ENCODE measurements around the gene KSR2. TPM values are rescaled to one million over a fixed set of nuclear protein-coding genes. Genes with fewer than 3 reads are reported as not detected.

Gene KSR2
- polyA plus RNA-seq, 1 donor from 2014 or later = not detected

DNA sequence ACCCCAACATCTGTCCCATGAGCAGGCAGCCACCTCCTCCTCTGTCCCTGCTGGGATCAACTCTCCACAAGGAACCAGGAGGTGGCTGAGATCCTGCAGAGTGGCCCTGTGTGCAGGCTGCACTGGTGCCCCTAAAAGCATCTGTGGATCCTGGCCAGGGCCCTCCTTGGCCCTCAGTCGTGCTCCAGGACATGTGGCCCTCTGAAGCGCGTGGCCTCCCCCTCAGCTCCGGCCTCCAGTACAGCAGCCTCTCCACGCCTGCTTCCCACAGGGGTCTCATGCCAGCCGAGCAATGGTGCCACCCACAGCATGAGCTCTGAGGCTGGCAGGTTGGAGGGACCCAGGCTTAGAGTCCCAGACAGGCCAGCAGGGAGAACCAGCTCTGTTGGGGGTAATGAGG, 530.0 kb downstream of the KSR2 start:
- peaks cover 0 to 2% (median 0%) of the 10 kb centered on the region in 3 donors for H3K9me3 Mint-ChIP-seq
- peaks cover 3% of the 10 kb centered on the region for H3K27me3 Mint-ChIP-seq
- H3K4me1 Mint-ChIP-seq = no peaks in the 10 kb centered on the region
- no peaks in the 10 kb centered on the region for H3K36me3 Mint-ChIP-seq
- H3K27ac Mint-ChIP-seq = no peak overlapping the region
- H3K4me3 Mint-ChIP-seq = no peak overlapping the region

DNA sequence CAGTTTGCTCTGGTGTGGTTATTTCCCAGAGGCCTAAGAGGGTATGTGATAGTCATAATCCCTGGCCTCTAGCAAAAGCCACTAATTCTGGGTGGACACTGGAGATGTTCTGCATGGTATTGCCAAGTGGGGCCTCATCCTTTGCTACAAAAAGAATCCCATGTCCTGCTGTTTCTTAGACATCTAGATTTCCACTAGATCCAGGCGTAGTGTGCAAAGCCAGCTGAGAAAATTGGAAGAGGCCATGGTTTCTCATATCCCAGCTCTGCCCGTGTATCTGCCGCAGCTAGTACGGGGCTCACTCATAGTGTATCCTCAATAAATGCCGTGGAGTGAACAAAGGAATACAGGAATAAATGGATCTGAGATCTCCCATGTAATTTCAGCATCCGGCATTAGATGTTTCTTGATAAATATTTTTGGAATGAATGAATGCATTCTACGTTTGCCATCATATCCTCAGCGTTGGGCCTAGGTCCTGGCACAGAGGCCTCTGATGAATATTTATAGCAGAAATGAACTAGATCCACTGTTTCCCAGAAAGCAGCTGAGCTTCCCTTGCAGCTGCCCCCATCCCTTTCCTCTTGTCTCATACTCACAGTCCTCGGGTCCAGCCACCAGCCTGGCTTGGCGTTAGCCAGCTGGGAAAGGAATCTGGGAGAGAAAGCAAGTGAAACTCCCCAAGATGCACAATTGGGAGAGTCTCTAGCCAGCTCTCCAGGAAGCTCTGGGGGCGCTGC, 531.1 kb downstream of the KSR2 start:
- Mint-ChIP-seq H3K4me3 (no peak overlapping the region), H3K27ac (no peak overlapping the region), H3K4me1 (no peaks in the 10 kb centered on the region), H3K27me3 (peaks cover 3% of the 10 kb centered on the region), H3K9me3 (peaks cover 0 to 2% (median 0%) of the 10 kb centered on the region in 3 donors), H3K36me3 (no peaks in the 10 kb centered on the region)

DNA sequence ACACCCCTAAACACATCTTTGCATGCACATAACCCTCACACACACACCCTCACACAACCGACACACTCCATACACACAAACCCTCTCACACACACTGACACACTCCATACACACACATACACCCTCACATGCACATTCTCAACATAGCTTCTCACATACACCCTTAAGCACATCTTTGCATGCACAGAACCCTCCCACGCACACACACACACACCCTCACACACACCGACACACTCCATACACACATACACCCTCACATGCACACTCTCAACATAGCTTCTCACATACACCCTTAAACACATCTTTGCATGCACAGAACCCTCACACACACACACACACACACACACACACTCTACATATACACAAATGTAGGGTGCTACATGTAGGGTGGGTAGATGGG, 534.9 kb downstream of the KSR2 start:
- Mint-ChIP-seq H3K27ac (no peak overlapping the region), H3K36me3 (no peaks in the 10 kb centered on the region), H3K9me3 (no peaks in the 10 kb centered on the region), H3K4me3 (no peak overlapping the region), H3K27me3 (peaks cover 3% of the 10 kb centered on the region), H3K4me1 (no peaks in the 10 kb centered on the region)

DNA sequence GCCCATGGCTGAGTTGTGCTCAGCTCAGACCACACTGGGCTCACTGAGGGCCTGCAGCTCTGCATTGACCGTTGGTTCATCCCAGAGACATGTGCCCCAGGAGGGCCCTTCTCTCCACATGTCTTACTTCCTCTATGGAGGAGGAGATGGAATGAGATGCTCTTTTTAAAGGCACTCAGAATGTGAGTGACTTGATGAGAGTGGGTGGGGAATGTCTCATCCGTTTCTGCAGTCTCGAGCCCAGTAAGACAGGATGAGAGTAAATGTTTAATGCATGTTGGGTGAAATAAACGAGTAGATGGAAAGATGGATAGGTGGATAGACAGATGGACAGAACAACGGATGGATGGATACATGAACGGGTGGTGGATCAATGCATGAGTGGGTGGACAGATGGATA, 538.5 kb downstream of the KSR2 start:
- H3K9me3 Mint-ChIP-seq = peaks cover 0 to 4% (median 0%) of the 10 kb centered on the region in 3 donors
- H3K27ac Mint-ChIP-seq = no peak overlapping the region
- H3K4me1 Mint-ChIP-seq = no peaks in the 10 kb centered on the region
- H3K27me3 Mint-ChIP-seq = no peaks in the 10 kb centered on the region
- H3K36me3 Mint-ChIP-seq = no peaks in the 10 kb centered on the region
- H3K4me3 Mint-ChIP-seq = no peak overlapping the region

DNA sequence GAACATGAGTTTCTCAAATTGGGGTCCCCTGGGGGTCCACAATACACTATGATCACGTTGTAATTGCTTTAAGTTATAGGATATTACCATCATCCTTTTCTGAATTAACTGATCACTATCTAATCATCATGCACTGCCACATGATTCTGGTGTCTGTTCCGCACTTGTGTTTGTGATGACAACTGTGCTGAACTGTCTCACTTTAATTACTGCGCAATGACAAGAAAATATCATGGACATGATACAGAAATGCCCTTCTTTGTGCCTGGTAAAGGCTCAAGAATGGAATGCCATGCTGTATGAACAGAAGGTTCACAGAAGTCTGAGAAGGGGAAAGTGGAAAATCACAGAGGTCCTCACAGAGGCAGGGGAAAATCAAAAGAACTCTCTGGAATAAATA, 541.6 kb downstream of the KSR2 start:
- no peak overlapping the region for H3K27ac Mint-ChIP-seq
- H3K36me3 Mint-ChIP-seq = no peaks in the 10 kb centered on the region
- peaks cover under 1 to 6% (median 4%) of the 10 kb centered on the region in 3 donors for H3K9me3 Mint-ChIP-seq
- H3K4me1 Mint-ChIP-seq = no peaks in the 10 kb centered on the region
- H3K27me3 Mint-ChIP-seq = peaks cover 3% of the 10 kb centered on the region
- H3K4me3 Mint-ChIP-seq = no peak overlapping the region

DNA sequence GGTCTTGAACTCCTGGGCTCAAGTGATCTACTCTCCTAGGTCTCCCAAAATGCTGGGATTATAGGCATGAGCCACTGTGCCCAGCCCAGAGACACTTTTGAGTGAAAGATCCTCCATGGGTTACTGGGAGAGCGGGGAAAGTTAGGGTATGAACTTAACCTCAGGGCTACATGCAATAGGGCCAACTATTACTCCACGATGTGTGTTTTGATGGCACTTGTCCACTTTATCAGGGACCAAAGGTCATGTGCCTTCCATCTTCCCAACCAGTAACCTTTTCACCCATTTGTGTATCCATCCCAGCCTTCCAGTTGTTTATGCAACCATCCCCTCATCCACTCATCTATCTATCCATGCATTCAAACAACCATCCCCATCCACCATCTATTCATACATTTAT, 546.8 kb downstream of the KSR2 start:
- Mint-ChIP-seq H3K4me3 (no peak overlapping the region), H3K27ac (no peak overlapping the region), H3K4me1 (no peaks in the 10 kb centered on the region), H3K27me3 (peaks cover 3% of the 10 kb centered on the region), H3K9me3 (peaks cover 4 to 15% (median 8%) of the 10 kb centered on the region in 3 donors), H3K36me3 (no peaks in the 10 kb centered on the region)

DNA sequence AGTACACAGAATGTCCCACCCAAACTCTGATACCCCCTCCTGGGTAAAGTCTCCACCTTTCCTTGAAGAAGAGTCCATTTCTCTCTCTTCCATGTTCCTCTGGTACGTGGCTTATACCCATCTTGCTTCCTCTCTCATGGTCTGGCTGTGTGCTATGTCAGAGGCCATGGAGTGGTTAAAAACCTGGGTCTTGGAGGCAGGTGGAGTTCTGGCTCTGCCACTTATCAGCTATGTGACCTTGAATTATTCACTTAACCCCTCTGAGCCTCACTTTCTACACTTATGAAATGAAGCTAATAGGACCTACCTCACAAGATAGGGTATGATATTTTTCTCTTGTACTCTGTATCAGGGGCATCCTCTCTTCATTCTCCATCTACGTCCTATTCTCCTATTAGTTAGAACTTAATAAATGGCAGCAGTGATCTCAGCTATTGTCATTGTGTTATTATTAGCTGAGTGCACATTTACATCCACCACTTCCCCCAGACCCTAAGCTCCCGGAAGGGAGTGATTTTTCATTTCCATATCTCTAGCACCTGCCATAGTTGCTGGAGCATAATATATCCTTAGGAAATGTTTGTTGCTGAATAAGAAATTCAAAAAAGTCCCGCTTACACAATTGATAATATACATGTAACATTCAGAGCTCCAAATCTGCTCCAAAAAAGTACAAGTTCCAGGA, 547.6 kb downstream of the KSR2 start:
- no peak overlapping the region for H3K27ac Mint-ChIP-seq
- peaks cover 4 to 15% (median 8%) of the 10 kb centered on the region in 3 donors for H3K9me3 Mint-ChIP-seq
- no peaks in the 10 kb centered on the region for H3K36me3 Mint-ChIP-seq
- H3K27me3 Mint-ChIP-seq = peaks cover 3% of the 10 kb centered on the region
- no peak overlapping the region for H3K4me3 Mint-ChIP-seq
- no peaks in the 10 kb centered on the region for H3K4me1 Mint-ChIP-seq

DNA sequence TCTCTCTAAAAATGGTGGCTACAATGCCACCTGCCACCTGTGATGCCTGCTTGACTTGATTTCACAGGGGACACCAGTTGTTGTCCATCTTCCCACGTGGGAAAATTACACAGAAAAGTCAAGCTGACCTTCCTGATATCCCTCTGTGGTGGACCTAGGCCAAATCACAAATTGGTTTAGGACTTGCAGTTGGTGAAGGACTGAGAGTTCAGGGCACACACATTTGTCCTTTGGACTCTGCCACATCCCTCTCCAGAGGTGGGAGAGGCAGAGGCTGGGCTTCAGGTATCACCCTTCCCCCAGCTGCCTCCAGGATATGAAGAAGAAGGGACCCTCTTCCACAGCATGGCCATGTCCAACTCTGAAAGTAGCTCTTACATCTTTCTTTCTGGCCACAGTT, 551.8 kb downstream of the KSR2 start:
- Mint-ChIP-seq H3K4me3 (no peak overlapping the region), H3K9me3 (peaks cover 2 to 9% (median 5%) of the 10 kb centered on the region in 3 donors), H3K36me3 (no peaks in the 10 kb centered on the region), H3K4me1 (no peaks in the 10 kb centered on the region), H3K27ac (no peak overlapping the region), H3K27me3 (peaks cover 2% of the 10 kb centered on the region)

DNA sequence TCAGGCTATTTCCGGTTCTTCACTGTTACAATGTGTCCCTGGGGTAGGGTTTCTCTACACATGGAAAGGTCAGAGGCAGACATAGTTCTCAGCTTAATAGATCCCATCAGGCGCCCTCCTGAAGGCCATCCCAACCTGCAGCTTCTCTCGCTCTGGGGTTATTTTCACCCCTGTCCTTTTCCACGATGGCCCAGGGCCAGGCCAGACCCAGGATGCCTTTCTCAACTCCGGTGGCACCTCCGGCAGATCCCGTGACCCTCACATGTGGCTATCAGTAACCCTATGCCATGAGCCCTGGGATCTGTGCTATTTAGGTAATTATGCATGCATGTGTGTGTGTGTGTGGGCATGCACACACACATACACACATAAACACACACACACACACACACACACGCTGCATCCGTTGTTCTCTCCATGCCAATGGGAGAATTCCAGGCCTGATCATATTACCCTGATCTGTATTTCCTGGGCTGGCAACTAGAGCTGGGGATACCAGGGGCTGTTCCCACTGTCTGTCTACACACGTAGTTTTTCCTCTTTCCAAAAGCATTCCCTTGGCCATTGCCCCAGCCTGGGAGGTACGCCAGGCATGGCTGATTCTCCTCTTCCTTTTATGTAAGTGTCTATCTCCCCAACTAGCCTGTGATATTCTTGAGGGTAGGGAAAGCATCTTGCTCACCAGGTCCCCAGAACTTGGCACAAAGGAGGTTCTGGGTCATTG, 556.2 kb downstream of the KSR2 start:
- no peaks in the 10 kb centered on the region for H3K36me3 Mint-ChIP-seq
- peaks cover 0 to 3% (median 0%) of the 10 kb centered on the region in 3 donors for H3K9me3 Mint-ChIP-seq
- peaks cover 2% of the 10 kb centered on the region for H3K27me3 Mint-ChIP-seq
- no peaks in the 10 kb centered on the region for H3K4me1 Mint-ChIP-seq
- H3K4me3 Mint-ChIP-seq = no peak overlapping the region
- H3K27ac Mint-ChIP-seq = peak overlapping the region in 1 of 3 donors; percentile 52

DNA sequence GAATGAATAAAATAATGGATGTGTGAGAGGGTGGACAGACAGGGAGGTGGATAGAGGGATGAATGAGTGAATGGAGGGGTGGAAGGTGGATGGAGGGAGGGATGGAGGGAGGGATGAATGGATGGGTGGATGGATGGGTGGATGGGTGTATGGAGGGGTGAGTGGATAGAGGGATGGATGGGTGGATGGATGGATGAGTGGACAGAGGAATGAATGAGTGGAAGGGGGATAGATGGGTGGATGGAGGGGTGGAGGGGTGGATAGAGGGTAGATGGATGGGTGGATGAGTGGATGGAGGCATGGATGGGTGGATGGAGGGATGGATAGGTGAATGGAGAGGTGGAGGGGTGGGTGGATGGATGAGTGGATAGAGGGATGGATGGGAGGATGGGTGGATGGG, 559.5 kb downstream of the KSR2 start:
- Mint-ChIP-seq H3K4me3 (no peak overlapping the region), H3K4me1 (no peaks in the 10 kb centered on the region), H3K27me3 (peaks cover 2% of the 10 kb centered on the region), H3K9me3 (peaks cover 0 to 3% (median 1%) of the 10 kb centered on the region in 3 donors), H3K27ac (no peak overlapping the region), H3K36me3 (no peaks in the 10 kb centered on the region)

DNA sequence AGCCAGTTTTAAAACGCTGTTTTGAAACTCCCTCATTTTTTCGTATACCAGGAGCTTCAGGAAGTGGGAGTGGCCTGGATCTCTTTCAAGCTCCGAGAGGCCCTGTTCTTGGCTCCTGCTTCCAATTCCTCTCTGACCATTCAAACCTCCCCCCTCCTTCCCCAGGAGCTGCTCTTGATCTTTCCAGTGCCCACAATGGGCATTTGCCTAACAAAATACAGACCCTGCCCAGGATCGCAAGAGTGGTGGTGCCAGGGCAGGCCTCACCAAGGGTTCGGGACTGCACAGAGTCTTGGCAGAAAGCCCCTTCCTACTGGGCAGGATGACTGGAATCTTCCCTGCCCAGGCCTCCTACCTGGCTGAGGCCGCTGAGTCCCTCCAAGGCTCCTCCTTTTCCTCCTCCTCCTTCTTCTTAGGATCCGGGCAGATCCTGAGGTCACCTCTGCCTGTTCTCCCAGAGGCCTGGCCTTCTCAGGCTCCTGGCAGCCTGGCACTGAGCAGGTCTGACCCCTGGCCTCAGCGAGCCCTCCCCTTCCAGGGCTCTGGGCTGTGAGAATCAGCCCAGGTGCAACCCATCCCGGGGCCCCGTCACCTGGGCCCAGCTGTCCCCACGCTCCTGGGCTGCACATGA, 560.5 kb downstream of the KSR2 start:
- Mint-ChIP-seq H3K4me3 (no peak overlapping the region), H3K9me3 (peaks cover 0 to 1% (median 0%) of the 10 kb centered on the region in 3 donors), H3K27me3 (no peaks in the 10 kb centered on the region), H3K27ac (no peak overlapping the region), H3K4me1 (no peaks in the 10 kb centered on the region), H3K36me3 (no peaks in the 10 kb centered on the region)

DNA sequence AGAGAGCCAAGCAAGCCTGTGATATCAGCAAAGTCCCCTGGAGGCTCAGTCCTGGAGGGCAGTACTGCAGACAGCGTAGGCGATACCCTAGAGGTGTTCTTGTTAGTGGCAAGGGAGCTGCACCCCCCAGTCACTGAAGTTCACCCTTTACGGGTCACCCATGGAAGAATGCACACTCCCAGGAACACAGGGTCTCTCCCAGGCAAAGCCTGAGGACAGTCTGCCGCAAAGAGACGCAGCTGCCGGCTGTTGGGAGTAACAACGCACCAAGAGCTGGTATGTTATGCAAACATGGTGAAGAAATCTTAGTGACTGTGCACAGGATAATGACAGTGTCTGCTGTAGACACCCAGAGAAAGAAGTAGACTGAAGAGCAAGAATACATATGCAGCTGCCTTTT, 563.9 kb downstream of the KSR2 start:
- Mint-ChIP-seq H3K27ac (no peak overlapping the region), H3K27me3 (peaks cover 2% of the 10 kb centered on the region), H3K4me3 (no peak overlapping the region), H3K9me3 (peaks cover 0 to 9% (median 1%) of the 10 kb centered on the region in 3 donors), H3K36me3 (no peaks in the 10 kb centered on the region), H3K4me1 (no peaks in the 10 kb centered on the region)

DNA sequence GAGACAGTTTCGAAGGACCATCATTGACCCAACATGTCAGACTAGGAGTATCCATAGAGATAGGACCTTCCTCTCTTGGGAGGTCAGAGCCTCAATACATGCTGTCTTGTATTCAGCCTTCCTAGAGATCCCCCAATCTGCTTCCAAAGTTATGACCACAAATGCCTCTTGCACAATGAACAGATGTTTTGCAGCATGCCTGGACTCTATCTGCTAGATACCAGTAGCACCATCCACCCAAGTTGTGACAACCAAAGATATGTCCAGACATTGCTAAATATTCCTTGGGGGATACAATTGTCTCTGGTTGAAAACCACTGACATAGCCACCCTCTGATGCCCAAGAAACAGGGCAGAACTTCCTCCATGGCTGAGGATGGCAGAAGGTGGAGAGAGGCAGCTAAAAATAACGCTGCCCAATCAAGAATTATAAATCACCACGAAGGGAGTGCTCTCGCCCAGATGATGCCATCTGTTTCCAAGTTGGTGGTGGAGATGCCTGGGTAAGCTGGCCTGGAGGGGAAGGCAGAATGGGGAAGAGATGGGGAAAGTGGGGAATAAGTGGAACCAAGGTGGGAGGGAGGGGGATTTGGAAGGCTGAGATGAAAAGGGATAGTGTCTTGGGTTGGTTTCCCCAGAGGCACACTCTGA, 564.5 kb downstream of the KSR2 start:
- no peak overlapping the region for H3K4me3 Mint-ChIP-seq
- H3K9me3 Mint-ChIP-seq = peaks cover 0 to 9% (median 1%) of the 10 kb centered on the region in 3 donors
- H3K27ac Mint-ChIP-seq = no peak overlapping the region
- no peaks in the 10 kb centered on the region for H3K36me3 Mint-ChIP-seq
- H3K27me3 Mint-ChIP-seq = peaks cover 2% of the 10 kb centered on the region
- no peaks in the 10 kb centered on the region for H3K4me1 Mint-ChIP-seq

DNA sequence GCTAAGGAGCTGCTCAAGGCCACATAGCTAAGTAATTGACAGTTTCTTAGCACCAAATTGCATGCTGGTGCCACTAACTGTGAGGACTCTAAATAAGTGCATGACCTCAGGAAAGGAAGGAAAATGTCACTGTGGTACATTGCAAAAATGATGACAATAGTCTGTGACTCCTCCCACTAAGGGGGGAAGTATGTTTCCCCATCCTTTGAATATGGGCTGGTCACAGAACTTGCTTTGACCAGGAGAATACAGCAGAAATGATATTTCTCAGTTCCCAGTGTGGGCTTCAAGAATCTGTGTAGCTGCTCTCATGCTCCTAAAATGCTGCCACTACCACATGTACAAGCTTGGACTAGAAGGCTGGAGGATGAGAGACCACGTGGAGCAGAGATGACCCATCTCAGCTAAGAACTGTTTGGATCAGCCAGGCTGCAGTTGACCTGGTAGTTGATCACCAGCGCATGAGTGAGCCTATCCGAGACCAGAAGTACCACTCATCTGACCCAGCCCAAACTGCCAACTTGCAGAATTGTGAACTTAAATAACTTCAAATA, 565.1 kb downstream of the KSR2 start:
- Mint-ChIP-seq H3K36me3 (no peaks in the 10 kb centered on the region), H3K27ac (peak overlapping the region in 1 of 3 donors; percentile 35), H3K9me3 (peaks cover 1 to 9% (median 1%) of the 10 kb centered on the region in 3 donors), H3K27me3 (peaks cover 2% of the 10 kb centered on the region), H3K4me3 (no peak overlapping the region), H3K4me1 (no peaks in the 10 kb centered on the region)

All from IgD-negative memory B cell (primary cell).